ENCODE data around the gene REELD1.

REELD1 gene

DNA sequence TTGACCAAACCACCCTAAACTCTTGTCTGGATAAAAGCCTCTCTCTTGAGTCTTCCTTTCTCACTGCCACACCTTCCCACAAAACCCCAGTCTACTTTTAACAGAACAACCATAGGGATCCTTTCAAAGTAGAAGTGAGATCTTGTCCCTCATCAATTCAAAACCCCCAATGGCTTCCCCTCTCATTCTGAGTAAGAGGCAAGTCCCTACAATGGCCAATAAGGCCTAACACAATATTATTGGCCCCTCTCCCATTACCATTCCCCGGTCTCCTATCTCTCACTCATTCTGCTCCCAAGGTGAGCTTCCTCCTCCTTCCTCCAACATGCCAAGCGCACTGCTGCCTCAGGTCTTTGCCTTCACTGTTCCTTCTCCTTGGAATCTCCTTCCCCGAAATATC, 57.1 kb downstream of the REELD1 start:
- no peak for DNase-seq

GRCh38 chr4:146273204-146273901, 59.0 kb downstream of the REELD1 start:
- DNase-seq = no peak

DNA sequence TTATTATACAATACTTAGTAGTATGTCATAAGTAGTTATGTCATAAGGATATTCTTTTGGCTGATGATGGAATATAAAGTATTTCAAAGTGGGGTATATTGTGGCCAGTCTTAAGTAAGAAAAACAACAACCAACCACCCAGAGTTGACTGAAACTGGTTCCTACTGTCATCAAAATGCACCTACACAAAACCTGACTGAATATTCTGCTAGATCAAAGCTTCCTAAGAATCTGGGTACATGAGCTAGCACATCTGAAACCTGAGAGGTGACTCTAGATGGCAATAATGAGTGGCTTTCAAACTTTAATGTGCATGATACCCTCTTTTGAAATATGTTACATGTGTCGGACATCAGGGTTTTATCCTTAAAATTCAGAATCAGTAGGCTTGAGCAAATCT, 60.4 kb downstream of the REELD1 start:
- DNase-seq = no peak

GRCh38 chr4:146275370-146275769, 61.0 kb downstream of the REELD1 start:
- DNase-seq = no peak

GRCh38 chr4:146278986-146279385, 64.6 kb downstream of the REELD1 start:
- no peak for DNase-seq
